HG03045 (cell line): ENCODE data around the gene MAML3.

Experiments
- ATAC-seq: cut with Tn5 transposase; IDR thresholded peaks from one replicate; pipeline ENCODE4 v1.9.1; 2021; ENCODE audit warnings: mild to moderate bottlenecking, moderate library complexity; ENCODE audit not compliant: unreplicated experiment

Gene MAML3

DNA sequence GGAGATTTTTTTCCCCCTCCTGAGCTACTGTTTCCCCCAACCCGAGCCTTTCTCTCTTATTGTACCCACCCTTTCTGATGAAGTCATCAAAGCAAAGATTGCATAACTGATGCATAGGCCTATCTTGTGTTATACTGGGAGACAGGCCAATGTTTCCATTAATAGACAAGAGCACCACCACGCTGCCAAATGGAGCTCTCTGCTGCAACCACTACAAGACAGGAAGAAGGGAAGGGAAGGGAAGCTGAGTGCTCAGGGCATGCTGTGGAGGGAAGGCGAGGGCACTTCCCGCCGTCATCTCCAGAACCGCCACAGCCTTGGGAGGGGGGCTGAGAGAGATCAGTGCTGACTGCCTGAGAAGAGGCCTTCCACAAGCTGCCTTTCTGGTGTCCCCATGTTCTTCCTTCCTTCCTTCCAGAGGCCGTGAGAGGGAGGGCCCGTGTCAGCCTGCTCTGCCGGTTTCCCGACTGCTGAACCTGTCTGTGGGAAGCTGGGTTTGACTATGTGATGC is 413.4 kb downstream of the MAML3 start:
- no peak for ATAC-seq

DNA sequence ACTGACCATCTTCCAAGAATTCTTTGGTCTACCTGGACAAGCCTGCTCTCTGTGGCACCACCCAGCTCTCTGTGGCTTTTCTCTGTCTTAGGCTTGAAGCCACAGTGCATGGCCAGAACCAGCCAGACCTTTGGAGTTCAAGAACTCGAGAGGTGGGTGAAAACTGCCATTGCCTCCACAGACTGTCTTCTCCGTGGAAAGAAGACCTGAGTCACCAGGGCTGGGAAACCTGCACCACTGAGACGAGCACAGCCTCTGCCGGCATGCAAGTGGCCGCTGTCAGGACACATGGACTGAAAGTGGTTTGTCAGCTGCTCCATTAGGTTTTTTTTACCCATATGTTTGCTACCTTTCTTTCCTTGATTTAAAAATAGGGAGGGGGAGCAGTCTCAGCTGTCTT is 413.9 kb downstream of the MAML3 start:
- no peak for ATAC-seq

DNA sequence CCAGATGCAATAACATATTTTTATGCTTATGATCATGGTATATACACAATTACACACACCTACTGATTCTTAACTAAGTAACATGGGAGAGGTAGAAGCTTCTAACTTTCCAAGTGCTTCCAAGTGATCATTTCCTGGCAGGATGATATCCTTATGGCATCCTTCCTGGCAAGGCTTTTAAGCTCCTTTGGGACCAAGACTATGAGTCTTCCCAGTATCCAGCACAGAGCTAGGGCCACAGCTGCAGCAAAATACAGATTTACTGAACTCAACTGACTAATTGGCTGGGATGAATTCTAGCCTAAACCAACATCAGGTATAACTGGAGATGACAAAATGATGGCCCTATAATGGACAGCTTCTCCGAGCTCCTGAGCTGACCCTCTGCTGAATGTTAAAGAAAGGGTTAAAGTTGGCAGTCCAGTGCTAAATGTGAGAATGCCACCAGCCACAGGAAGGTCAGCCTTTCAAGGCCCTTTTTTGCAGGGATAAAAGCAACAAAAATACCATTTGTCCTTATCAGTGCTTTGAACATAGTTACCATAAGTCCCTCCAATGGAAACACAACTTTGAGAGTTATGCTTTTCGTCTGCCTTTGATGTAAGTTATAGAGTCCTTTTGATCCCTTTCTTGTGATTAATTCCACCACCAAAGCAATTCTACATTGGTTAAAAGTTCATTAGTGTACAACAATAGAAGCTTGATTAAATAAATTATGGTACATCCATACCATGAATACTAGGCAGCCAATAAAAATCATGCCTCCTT is 415.0 kb downstream of the MAML3 start:
- ATAC-seq = no peak

DNA sequence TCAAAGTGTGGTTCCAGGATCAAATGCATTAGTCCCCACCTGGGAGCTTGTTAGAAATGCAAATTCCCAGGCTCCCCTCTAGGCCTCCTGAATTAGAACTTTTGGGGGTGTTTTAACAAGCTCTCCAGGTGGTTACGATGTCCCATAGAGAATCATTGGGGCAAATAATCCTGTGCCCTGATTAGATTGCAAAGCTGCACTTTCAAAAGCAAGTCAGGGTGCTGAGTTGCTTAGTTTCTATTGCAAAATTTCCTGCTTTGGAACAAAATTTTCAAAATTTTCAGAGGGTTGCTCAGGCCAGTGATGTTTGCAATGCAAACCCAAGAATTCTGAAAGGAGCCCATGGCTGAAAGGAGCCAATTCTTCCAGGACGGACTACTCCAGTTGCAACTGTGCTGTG is 417.3 kb downstream of the MAML3 start:
- no peak for ATAC-seq

DNA sequence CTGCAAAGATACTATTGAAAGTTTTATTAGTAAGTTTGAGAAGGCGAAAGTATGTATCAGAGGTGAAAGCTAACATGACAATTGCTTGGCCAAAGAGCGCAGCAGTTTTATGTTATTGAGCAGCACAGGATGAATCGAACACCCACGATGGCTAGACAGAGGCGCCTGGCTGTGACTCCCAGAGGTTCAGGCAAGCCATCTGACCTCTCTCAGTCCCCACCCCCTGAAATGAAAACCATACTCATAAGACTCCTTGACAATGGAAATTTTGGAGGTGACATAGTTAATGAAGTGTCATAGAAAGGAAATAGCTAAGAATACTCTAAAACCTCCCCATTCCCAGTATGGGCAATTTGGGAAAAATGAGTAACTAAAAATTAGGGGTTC is 417.7 kb downstream of the MAML3 start:
- ATAC-seq = no peak

DNA sequence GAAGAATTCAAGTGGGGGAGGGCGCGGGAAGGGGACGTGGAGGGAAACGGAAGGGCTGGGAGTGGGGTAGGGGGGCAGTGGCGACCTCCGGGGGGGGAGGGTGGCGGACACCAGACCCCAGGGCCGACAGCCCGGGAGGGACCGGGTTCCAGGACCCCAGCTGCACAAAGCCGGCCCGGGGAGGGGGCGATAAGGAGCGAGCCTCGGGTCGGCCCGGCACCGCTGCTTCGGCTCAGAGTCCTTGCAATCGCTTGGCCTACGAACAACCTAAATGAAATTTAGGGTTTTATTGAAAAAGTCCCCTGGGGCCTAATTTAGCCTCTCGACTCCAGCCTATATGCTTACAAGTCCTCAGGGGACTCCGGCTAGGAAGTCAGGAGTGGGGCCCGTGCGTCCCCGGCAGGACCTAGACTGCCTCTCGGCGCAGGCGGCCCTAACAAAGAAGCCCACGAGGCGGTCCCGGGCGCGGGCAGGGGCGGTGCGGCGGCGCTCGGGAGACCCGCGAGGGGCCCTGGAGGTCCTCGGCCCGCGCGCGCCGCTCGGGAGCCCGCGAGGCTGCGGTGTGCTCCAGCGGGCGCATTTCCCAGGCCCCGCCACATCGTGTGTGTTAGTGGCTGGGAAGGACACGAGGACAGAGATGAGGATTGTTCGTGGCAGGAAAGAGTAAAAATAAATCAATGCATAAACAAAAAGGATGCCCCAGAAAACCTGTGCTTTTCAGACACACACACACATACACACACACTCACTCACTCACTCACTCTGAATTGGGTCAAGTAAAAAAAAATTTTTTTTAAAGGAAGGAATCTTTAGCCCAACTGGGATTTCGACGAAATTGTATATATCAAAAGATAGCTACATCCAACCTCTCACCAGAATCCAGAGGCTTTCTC is 418.4 kb downstream of the MAML3 start:
- no peak for ATAC-seq

DNA sequence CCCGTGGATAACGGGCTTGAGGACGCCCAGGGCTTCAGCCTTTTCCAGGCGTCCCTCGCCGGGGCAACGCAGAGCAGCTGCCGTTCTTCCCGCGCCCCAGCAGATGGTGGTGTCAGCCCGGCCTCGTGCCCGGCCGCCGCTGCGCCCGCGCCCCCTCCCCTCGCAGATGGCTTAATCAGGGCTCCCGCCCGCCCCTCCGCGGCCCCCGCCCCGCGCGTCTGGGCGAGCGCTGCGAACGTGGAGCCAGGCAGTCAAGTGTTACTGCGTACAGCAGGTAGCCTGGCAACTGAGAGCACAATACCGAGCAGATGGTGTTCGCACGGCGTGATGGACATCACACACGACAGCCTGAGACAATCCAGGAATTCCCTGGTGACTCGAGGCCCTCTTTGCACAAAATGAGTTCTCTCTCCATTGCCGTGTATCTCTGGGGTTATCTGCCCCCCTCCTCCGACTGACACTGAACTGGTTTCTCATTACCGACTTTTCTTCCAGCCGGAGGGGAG is 419.1 kb downstream of the MAML3 start:
- ATAC-seq = peak; percentile 63

DNA sequence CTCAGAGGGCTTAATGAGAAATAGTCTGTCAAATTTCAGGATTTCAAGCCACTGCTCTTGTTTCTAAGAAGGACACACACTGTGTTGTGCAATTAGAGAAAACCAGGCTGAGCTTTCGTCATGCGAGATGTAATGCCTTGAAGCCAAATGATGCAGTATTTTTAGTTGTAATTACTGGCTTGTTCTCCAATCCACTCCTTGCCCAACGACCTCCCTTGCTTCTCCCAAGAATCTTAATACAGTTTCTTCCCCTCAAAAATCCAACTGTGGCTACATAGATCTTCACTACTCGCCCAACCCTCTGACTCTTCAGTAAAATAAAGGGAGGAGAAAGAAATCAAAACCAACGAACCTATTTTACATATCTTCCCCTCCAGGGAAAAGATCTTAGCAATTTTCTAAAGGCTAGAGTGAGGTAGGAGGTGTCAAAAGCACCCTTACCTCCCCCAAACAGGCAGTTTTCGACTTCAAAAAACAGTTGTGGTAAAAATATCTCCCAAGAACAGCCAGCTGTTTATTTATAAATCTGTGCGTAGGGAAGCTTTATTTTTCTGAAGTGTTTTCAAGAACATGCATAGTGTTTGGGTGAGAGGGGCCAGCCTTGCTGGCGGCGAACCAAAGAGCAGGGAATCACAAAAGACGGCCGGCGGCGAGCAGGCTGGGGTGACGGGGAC is 419.6 kb downstream of the MAML3 start:
- no peak for ATAC-seq

DNA sequence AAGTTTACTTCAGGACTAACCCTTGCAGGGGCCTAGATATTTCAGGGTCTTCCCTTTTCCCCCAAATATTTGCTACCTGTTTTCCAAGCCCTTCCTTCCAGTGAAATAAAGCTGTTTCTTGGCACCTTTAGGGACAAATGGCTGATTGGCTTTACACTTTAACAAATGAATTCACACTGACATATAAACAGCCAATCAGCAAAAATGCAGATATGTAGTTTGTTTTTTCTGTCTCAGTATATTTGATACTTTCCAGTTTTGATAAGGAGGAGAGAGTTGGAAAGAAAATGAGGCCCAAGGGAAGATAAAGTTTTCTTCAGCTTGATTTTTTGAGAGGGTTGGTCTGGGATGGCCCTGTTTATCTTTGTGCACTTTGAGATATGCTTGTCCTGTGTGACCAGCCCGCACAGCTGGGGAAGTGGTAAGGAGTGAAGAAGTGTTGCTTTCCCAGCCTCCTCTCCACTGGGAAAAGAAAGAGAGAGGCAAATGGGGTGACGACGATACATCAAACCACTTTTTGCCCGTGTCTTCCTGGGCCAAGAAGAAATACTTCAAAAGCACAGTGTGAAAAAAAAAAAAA is 420.9 kb downstream of the MAML3 start:
- ATAC-seq = no peak

DNA sequence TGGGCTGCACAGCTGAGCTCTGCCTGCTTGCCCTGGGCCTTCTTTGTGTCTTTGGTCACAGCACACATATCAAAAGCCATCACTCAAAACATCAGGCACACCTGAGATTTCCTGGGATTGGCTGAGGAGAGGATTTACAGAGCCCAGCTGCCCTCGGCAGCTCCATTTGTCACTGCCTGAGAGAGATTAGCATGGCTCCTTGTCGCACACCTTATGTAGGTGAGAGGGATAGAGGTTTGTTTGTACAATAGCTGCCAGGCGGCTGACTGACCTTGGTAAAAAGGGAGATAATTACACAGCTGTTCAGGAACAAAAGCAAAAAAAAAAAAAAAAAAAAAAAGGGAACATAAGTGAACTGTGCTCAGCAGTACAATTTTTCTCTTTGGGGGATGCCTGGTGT is 425.1 kb downstream of the MAML3 start:
- no peak for ATAC-seq

DNA sequence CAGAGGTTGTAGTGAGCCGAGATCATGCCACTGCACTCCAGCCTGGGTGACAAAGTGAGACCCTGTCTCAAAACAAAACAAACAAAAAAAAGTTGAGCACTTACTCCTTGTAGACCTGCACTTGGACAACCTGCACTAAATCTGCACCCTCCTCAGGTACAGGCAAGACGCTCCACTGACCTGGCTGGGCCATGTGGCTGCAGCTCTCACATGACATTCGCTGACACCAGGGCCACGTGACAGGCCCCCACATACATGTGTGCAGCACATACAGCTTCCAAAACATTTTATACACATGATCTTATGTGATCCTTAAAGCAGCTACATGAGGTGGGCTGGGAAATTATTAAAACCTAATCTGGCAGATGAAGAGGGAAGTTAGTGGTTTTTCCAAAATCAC is 425.8 kb downstream of the MAML3 start:
- no peak for ATAC-seq

DNA sequence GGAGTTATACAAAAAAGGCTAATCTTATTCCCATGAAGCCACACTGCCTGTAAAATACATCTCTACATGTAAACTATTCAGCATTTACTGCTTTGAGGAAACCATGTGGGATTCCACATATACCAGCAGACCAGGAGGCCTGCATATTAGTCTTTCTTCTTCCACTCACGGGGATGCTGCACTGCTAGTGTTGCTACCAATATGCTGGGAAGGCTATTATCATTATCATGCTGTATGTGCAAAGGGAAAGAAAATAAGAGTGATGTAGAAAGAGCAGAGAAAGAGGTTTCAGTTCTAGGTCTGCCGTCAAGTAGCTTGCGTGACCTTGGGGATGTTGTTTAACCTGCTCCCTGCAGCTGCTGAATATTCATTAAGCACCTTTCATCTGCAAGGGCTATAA is 427.4 kb downstream of the MAML3 start:
- ATAC-seq = no peak

DNA sequence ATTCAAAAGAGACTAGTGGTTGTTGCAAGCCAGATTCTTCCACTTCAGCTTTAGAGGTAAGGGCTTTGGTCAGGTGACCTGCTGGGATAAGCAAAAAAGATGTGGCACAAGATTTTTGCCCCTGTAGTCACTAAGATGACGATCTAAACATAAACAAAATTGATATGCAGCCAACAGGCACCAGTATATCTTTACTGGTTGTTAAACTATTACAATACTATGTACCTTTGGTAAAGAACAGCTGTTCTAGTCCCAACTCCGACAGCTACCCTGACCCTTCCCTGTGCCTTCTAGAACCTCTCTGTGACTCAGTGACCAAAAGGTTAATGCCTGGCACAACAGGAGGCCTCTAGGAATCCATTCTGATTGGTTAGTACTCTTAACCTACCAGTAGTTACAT is 428.7 kb downstream of the MAML3 start:
- ATAC-seq = no peak

DNA sequence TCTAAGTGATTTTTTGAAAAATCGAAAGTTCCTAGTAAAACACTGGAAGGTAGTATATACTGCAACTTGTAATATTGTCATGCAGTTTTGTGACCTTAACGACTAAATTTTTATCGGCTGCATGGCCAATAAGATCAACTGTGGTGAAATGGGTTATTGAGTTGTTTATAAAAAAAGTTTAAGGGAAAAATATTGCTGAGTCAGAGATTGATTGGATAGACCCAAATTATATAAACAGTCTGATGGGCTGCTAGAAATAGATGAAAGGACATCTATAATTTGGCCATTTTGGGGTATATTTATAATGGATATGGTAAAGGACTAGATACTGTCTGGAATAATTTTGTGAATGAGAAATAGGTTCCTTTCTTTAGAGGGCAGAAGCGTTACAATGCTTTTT is 432.2 kb downstream of the MAML3 start:
- ATAC-seq = no peak

DNA sequence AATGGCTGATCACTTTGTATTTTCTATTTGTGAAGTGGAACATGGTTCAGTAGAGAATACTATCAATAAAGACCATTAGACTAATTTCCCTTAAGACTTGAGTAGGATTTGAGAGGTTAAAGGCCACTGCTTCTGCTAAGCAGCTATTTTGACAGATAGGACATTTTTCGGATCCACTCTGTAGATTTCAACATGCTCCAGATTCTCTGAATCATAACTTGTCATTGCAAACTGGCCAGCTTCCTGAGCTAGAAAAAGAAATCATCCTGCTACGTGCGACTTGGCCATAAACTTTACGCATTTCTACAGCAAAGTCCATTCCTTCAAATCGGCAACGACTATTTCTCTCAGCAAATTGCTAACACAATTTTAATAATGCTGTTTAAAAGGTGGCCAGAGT is 433.2 kb downstream of the MAML3 start:
- no peak for ATAC-seq

DNA sequence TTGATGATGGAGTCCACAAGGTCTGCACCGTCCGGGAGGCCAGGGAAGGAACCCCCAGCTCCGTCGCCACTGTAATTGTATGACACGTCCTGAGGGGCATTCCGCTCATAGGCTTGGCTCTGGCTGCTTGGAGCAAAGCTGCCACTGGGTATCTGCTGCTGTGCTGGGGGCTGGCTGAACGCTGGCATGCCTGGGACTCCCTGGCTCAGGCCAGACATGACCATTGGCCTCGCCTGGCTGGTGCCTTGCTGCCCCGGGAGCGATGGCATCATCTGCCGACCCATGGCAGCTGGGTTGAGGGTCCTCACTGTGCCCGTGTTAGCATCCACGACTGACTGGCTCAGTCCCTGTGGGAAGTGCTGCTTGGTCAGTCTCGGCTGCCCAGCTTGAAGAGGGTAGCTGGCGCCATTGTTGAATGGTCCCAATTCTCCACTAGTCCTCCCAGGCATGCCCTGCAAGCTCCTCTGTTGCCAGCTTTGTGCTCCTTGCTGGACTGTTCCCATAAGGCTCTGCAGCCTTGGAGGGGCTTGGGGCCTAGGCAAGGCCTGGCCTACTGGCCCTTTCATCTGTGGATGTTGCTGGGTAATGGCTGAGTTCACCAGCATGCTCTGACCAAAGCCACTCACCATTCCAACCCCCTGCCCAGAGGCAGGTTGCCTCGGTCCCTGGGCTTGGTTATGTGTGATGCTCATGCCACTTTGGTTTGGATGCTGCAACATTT is 434.4 kb downstream of the MAML3 start:
- no peak for ATAC-seq

DNA sequence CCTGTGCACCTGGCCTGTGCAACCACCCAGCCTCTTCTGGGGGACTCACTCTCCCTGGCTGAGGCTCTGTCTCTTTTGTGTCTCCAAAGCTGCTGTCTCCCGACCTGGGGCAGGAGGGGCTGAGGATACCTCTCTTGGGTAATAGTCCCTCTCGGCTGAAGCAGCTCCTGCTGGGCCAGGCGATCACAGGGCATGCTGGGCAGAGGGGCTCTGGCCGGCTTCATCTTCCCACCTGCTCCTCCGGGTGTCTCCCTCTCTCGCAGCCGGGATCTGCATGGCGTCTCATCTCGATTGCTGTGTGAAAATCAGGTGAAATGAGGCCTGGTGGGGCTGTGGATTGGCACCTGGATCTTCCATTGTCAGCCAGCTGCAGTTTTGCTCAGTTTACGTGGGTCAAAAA is 435.2 kb downstream of the MAML3 start:
- ATAC-seq = no peak

DNA sequence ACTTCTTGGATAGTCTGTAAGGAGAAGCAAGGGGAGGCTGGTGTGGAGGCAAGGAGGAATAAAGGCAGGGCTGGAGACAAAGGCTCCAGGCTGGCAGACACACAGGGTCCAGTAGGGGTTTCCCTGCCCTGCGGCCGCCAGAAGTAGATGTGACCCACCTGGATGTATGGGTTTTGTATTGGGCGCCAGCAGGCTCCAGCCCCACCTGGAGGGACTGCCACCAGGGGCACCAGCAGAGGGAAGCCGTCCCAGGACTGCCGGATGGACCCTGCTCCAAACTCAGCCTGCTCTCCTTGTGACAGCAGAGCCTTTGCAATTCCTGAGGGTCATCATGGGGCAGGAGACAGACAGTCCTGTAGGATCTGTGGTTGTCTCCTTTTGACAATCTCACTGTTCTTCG is 435.6 kb downstream of the MAML3 start:
- no peak for ATAC-seq

DNA sequence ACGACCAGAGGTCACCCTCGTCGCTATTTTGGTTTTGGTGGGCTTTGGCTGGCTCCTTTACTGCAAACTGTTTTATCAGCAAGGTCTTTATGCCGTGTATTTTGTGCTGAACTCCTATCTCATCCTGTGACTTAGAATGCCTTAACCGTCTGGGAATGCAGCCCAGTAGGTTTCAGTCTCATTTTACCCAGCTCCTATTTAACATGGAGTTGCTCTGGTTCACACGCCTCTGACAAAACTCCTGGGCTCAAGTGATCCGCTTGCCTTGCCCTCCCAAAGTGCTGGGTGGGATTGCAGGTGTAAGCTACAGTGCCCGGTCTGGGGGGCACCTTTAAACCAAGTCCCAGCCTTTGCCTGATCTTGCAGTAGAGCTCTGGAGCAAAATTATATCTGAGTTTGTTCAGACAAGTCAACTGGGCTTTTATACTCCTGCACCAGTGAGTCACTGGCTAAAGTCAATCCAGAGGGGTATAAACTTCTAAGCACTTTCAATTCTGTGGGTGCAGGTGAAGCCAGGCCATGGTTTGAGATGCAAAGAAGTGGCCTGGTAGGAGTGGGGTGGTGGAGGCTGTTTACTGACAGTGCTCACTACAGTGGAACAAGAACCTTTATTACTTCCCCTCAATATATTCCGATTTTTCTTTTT is 438.1 kb downstream of the MAML3 start:
- no peak for ATAC-seq

DNA sequence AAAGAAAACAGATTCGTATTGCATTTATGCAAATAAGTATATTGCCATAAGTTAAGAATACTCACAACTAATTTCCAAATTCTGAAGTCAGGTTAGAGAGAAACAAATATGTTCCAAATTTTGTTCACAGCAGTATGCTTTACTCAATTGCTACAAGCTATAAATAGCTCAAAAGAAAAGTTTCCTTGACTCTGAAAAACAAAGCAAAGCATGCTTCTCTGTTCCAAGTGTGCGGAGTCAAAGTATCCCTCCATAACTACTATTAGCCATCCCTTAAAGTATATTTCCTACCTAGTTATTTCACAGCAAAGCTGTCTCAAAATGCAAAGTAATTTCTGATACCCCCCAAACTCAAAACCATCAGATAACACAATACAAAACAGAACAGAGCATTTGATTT is 441.1 kb downstream of the MAML3 start:
- no peak for ATAC-seq
